H7 (cell line): ENCODE results near the gene HOXA11. TPM values are rescaled to one million over a fixed set of nuclear protein-coding genes. Genes with fewer than 3 reads are reported as not detected.
A peak's percentile ranks its signal among the peaks of the same experiment; 100 is the strongest.

ENCODE experiments used
- DNase-seq: peaks from one replicate; pipeline ENCODE4 v3.0.0; 2012
- H3K27me3 ChIP-seq: 2 replicates; pipeline ENCODE4 v1.6.0; 2011; ENCODE audit warnings: mild to moderate bottlenecking, low read length; ENCODE audit not compliant: control insufficient read depth, insufficient read depth
- H3K36me3 ChIP-seq: replicated peaks from 2 replicates; pipeline ENCODE4 v1.5.1; 2011; ENCODE audit warnings: low read length; ENCODE audit not compliant: control insufficient read depth, insufficient read depth
- H3K4me3 ChIP-seq: 2 replicates; pipeline ENCODE4 v1.5.1; 2011; ENCODE audit warnings: low read depth, mild to moderate bottlenecking, control low read depth, low read length, moderate library complexity; ENCODE audit not compliant: insufficient read depth
- total RNA-seq: library from RNA; depleted of rRNA; stranded (reverse); fragments of >200 nt; shearing (Covaris generic); gene quantifications from 2 replicates; pipeline ENCODE4 v1.2.3, GENCODE V29; 2014

HOXA11 gene
- total RNA-seq, 1 experiment from 2014 or later, result not detected

GRCh38 chr7:27173511-27173955, 11.5 kb downstream of the HOXA11 start:
- no peak overlapping the region for H3K4me3 ChIP-seq
- no peaks in the 10 kb centered on the region for H3K36me3 ChIP-seq
- peaks cover 100% of the 10 kb centered on the region for H3K27me3 ChIP-seq
- DNase-seq, result peak; percentile 81

GRCh38 chr7:27172823-27173510, 12.1 kb downstream of the HOXA11 start:
- no peak overlapping the region for H3K4me3 ChIP-seq
- peak; percentile 80 for DNase-seq
- no peaks in the 10 kb centered on the region for H3K36me3 ChIP-seq
- peaks cover 100% of the 10 kb centered on the region for H3K27me3 ChIP-seq

- no peak overlapping the region for H3K4me3 ChIP-seq
- H3K27me3 ChIP-seq, result peaks cover 100% of the 10 kb centered on the region
- no peaks in the 10 kb centered on the region for H3K36me3 ChIP-seq
- DNase-seq, result no peak
Measured at GRCh38 chr7:27172315-27172774, 12.7 kb downstream of the HOXA11 start.

- Histone ChIP-seq H3K36me3 (no peaks in the 10 kb centered on the region), H3K27me3 (peaks cover 100% of the 10 kb centered on the region), H3K4me3 (no peak overlapping the region)
- DNase-seq, result no peak
Measured at GRCh38 chr7:27171637-27172314, 13.3 kb downstream of the HOXA11 start.

GRCh38 chr7:27171325-27171636, 13.8 kb downstream of the HOXA11 start:
- DNase-seq, result no peak
- peaks cover 100% of the 10 kb centered on the region for H3K27me3 ChIP-seq
- H3K36me3 ChIP-seq, result no peaks in the 10 kb centered on the region
- H3K4me3 ChIP-seq, result no peak overlapping the region

- peaks cover 100% of the 10 kb centered on the region for H3K27me3 ChIP-seq
- no peak for DNase-seq
- H3K4me3 ChIP-seq, result no peak overlapping the region
- no peaks in the 10 kb centered on the region for H3K36me3 ChIP-seq
Measured at GRCh38 chr7:27170426-27171324, 14.4 kb downstream of the HOXA11 start.

- Histone ChIP-seq H3K36me3 (no peaks in the 10 kb centered on the region), H3K4me3 (no peak overlapping the region), H3K27me3 (peaks cover 100% of the 10 kb centered on the region)
- peak; percentile 82 for DNase-seq
Measured at GRCh38 chr7:27169658-27170425, 15.2 kb downstream of the HOXA11 start.

GRCh38 chr7:27168265-27168947, 16.6 kb downstream of the HOXA11 start:
- Histone ChIP-seq H3K4me3 (no peak overlapping the region), H3K36me3 (no peaks in the 10 kb centered on the region), H3K27me3 (peaks cover 100% of the 10 kb centered on the region)
- DNase-seq, result no peak

GRCh38 chr7:27167916-27168264, 17.1 kb downstream of the HOXA11 start:
- no peak for DNase-seq
- peaks cover 100% of the 10 kb centered on the region for H3K27me3 ChIP-seq
- H3K36me3 ChIP-seq, result no peaks in the 10 kb centered on the region
- no peak overlapping the region for H3K4me3 ChIP-seq

GRCh38 chr7:27166531-27167505, 18.2 kb downstream of the HOXA11 start:
- no peak overlapping the region for H3K4me3 ChIP-seq
- H3K36me3 ChIP-seq, result no peaks in the 10 kb centered on the region
- peaks cover 100% of the 10 kb centered on the region for H3K27me3 ChIP-seq
- DNase-seq, result no peak

GRCh38 chr7:27165996-27166530, 19.0 kb downstream of the HOXA11 start:
- no peak overlapping the region for H3K4me3 ChIP-seq
- DNase-seq, result no peak
- H3K27me3 ChIP-seq, result peaks cover 100% of the 10 kb centered on the region
- no peaks in the 10 kb centered on the region for H3K36me3 ChIP-seq

- no peak for DNase-seq
- H3K27me3 ChIP-seq, result peaks cover 100% of the 10 kb centered on the region
- H3K4me3 ChIP-seq, result no peak within 1 kb of the TSS
- no peaks in the 10 kb centered on the region for H3K36me3 ChIP-seq
Measured at GRCh38 chr7:27165089-27165995, 19.7 kb downstream of the HOXA11 start, which contains the start of gene HOXA9. Gene HOXA9 (minus strand): TSS chr7:27165537. CDS start chr7:27165457, 80 bp downstream.
